Neural progenitor cell (in vitro differentiated cells): ENCODE measurements around the gene PEAR1. TPM values are rescaled to one million over a fixed set of nuclear protein-coding genes. Genes with fewer than 3 reads are reported as not detected.

Source experiments
- DNase-seq: peaks from one replicate; pipeline ENCODE4 v3.0.0-alpha.2; 2016; ENCODE audit warnings: low spot score
- H2AFZ ChIP-seq: fragments of 200-600 bp; sonication (generic); replicated peaks from 2 replicates; pipeline ENCODE4 v1.6.1; 2016; ENCODE audit warnings: antibody characterized with exemption
- H3F3A ChIP-seq: fragments of 200-600 bp; sonication (generic); 2 replicates; pipeline ENCODE4 v1.6.1; 2016; ENCODE audit warnings: antibody characterized with exemption, low read depth
- H3K27ac ChIP-seq: fragments of 200-600 bp; sonication (generic); 2 replicates; pipeline ENCODE4 v1.5.1; 2016; ENCODE audit warnings: mild to moderate bottlenecking
- H3K27me3 ChIP-seq: fragments of 200-600 bp; sonication (generic); 2 replicates; pipeline ENCODE4 v1.6.1; 2016; ENCODE audit warnings: mild to moderate bottlenecking, moderate library complexity
- H3K36me3 ChIP-seq: fragments of 200-600 bp; sonication (generic); 2 replicates; pipeline ENCODE4 v1.5.1; 2016
- H3K4me1 ChIP-seq: fragments of 200-600 bp; sonication (generic); 2 replicates; pipeline ENCODE4 v1.6.1; 2016; ENCODE audit warnings: mixed run types
- H3K4me2 ChIP-seq: fragments of 200-600 bp; sonication (generic); 2 replicates; pipeline ENCODE4 v1.6.1; 2016
- H3K4me3 ChIP-seq: fragments of 200-600 bp; sonication (generic); 2 replicates; pipeline ENCODE4 v1.5.1; 2016
- H3K79me2 ChIP-seq: fragments of 200-600 bp; sonication (generic); 2 replicates; pipeline ENCODE4 v1.6.1; 2016; ENCODE audit warnings: low read depth
- H3K9ac ChIP-seq: fragments of 200-600 bp; sonication (generic); 2 replicates; pipeline ENCODE4 v1.6.1; 2016
- H3K9me3 ChIP-seq: fragments of 200-600 bp; sonication (generic); 2 replicates; pipeline ENCODE4 v1.5.1; 2016; ENCODE audit warnings: low read depth
- H4K20me1 ChIP-seq: fragments of 200-600 bp; sonication (generic); 2 replicates; pipeline ENCODE4 v1.6.1; 2016; ENCODE audit warnings: low read depth
- H3K27ac Mint-ChIP-seq: 3 replicates; pipeline ENCODE4 v1.8.0; 2021; ENCODE audit warnings: mixed read lengths
- H3K27me3 Mint-ChIP-seq: 2 replicates; pipeline ENCODE4 v1.8.0; 2022; ENCODE audit warnings: low read depth, mild to moderate bottlenecking, inconsistent platforms, moderate library complexity, mixed read lengths; ENCODE audit not compliant: insufficient read depth
- H3K36me3 Mint-ChIP-seq: 3 replicates; pipeline ENCODE4 v1.8.0; 2021; ENCODE audit warnings: mixed read lengths
- H3K4me1 Mint-ChIP-seq: 3 replicates; pipeline ENCODE4 v1.8.0; 2021; ENCODE audit warnings: mixed read lengths
- H3K4me3 Mint-ChIP-seq: 3 replicates; pipeline ENCODE4 v1.8.0; 2021; ENCODE audit warnings: mild to moderate bottlenecking, moderate library complexity, mixed read lengths
- H3K9me3 Mint-ChIP-seq: 3 replicates; pipeline ENCODE4 v1.8.0; 2020; ENCODE audit warnings: mixed read lengths
- CTCF ChIP-seq: fragments of 200-600 bp; sonication (generic); IDR thresholded peaks from 2 replicates; pipeline ENCODE4 v1.5.1; 2017; ENCODE audit warnings: antibody characterized with exemption, mild to moderate bottlenecking
- EZH2 ChIP-seq: fragments of 200-600 bp; sonication (generic); IDR thresholded peaks from 2 replicates; pipeline ENCODE4 v1.6.1; 2017; ENCODE audit warnings: antibody characterized with exemption, mild to moderate bottlenecking, moderate library complexity
- EZH2phosphoT487 ChIP-seq: fragments of 200-600 bp; sonication (generic); IDR thresholded peaks from 2 replicates; pipeline ENCODE4 v1.6.1; 2017; ENCODE audit warnings: antibody characterized with exemption
- total RNA-seq: library from RNA; depleted of rRNA; stranded (reverse); fragments of >200 nt; gene quantifications from 2 replicates; pipeline ENCODE4 v1.2.3, GENCODE V29; 2015; ENCODE audit warnings: low replicate concordance

PEAR1 gene
- total RNA-seq, 1 donor from 2014 or later: not detected

- Mint-ChIP-seq H3K4me3 (peak overlapping the region; percentile 52), H3K27me3 (peaks cover 10% of the 10 kb centered on the region), H3K9me3 (no peaks in the 10 kb centered on the region), H3K4me1 (no peaks in the 10 kb centered on the region), H3K27ac (no peak overlapping the region), H3K36me3 (peaks cover 59% of the 10 kb centered on the region)
- H3K79me2 ChIP-seq: no peaks in the 10 kb centered on the region
- no peak for DNase-seq
- no peaks in the 10 kb centered on the region for H3K9me3 ChIP-seq
- H4K20me1 ChIP-seq: no peaks in the 10 kb centered on the region
- H3K27ac ChIP-seq: no peak overlapping the region
- no peaks in the 10 kb centered on the region for H3K27me3 ChIP-seq
- no peak overlapping the region for H3K9ac ChIP-seq
- H3F3A ChIP-seq: no peaks in the 10 kb centered on the region
- H3K4me2 ChIP-seq: no peak overlapping the region
- H3K4me1 ChIP-seq: no peaks in the 10 kb centered on the region
- no peaks in the 10 kb centered on the region for H3K36me3 ChIP-seq
- no peak overlapping the region for H3K4me3 ChIP-seq
- H2AFZ ChIP-seq: no peak overlapping the region
- no peak for TF ChIP-seq CTCF
- TF ChIP-seq EZH2phosphoT487: no peak
- no peak for TF ChIP-seq EZH2
Observed at GRCh38 chr1:156958247-156958714, 64.8 kb downstream of the PEAR1 start.

- Histone ChIP-seq H2AFZ (no peak overlapping the region), H3K36me3 (no peaks in the 10 kb centered on the region), H3K4me1 (no peaks in the 10 kb centered on the region), H3F3A (no peaks in the 10 kb centered on the region), H3K4me3 (no peak overlapping the region), H3K27me3 (no peaks in the 10 kb centered on the region), H4K20me1 (no peaks in the 10 kb centered on the region), H3K79me2 (no peaks in the 10 kb centered on the region), H3K27ac (no peak overlapping the region), H3K4me2 (no peak overlapping the region), H3K9me3 (no peaks in the 10 kb centered on the region), H3K9ac (no peak overlapping the region)
- no peak for TF ChIP-seq CTCF
- TF ChIP-seq EZH2phosphoT487: no peak
- no peak for TF ChIP-seq EZH2
- Mint-ChIP-seq H3K4me1 (no peaks in the 10 kb centered on the region), H3K27me3 (peaks cover 10% of the 10 kb centered on the region), H3K9me3 (no peaks in the 10 kb centered on the region), H3K36me3 (peaks cover 62% of the 10 kb centered on the region), H3K4me3 (no peak overlapping the region), H3K27ac (peak overlapping the region; percentile 11)
- no peak for DNase-seq
Observed at GRCh38 chr1:156959414-156959813, 65.9 kb downstream of the PEAR1 start.

DNA sequence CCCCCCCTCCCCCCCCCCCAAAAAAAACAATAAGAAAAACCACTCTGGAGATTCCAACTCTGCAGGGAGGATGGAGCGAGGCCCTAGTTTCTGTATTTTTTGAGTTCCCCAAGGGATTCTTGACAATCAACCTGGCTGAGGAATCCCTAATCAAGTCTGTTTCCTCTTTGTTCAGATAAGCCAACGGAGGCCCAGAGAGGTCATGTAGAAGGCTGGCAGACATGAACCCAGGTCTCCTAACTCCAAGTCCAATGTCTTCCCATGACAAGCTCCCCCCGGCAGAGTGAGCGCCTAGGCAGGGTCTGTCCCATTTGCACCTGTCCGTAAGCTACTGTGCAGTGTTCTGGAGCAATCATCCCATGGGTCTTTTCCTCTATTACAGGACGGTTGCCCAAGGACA lies 66.4 kb downstream of the PEAR1 start:
- no peak overlapping the region for H3K9ac ChIP-seq
- TF ChIP-seq CTCF (no peak), EZH2 (no peak), EZH2phosphoT487 (no peak)
- H3K27ac Mint-ChIP-seq: no peak overlapping the region
- H2AFZ ChIP-seq: no peak overlapping the region
- no peak overlapping the region for H3K4me3 ChIP-seq
- H3K27ac ChIP-seq: no peak overlapping the region
- H3K36me3 Mint-ChIP-seq: peaks cover 59% of the 10 kb centered on the region
- H3K4me1 ChIP-seq: no peaks in the 10 kb centered on the region
- H3K79me2 ChIP-seq: no peaks in the 10 kb centered on the region
- no peaks in the 10 kb centered on the region for H3K9me3 ChIP-seq
- peaks cover 8% of the 10 kb centered on the region for H3K27me3 Mint-ChIP-seq
- H3F3A ChIP-seq: no peaks in the 10 kb centered on the region
- H3K4me2 ChIP-seq: no peak overlapping the region
- H3K4me1 Mint-ChIP-seq: no peaks in the 10 kb centered on the region
- no peaks in the 10 kb centered on the region for H3K9me3 Mint-ChIP-seq
- no peak overlapping the region for H3K4me3 Mint-ChIP-seq
- DNase-seq: no peak
- no peaks in the 10 kb centered on the region for H3K36me3 ChIP-seq
- no peaks in the 10 kb centered on the region for H3K27me3 ChIP-seq
- no peaks in the 10 kb centered on the region for H4K20me1 ChIP-seq
